ENCODE results near the gene MUC12. TPM values are rescaled to one million over a fixed set of nuclear protein-coding genes. Genes with fewer than 3 reads are reported as not detected.

The MUC12 gene
- total and polyA plus RNA-seq, 4 donors, result 0.16 TPM; not detected in 3

DNA sequence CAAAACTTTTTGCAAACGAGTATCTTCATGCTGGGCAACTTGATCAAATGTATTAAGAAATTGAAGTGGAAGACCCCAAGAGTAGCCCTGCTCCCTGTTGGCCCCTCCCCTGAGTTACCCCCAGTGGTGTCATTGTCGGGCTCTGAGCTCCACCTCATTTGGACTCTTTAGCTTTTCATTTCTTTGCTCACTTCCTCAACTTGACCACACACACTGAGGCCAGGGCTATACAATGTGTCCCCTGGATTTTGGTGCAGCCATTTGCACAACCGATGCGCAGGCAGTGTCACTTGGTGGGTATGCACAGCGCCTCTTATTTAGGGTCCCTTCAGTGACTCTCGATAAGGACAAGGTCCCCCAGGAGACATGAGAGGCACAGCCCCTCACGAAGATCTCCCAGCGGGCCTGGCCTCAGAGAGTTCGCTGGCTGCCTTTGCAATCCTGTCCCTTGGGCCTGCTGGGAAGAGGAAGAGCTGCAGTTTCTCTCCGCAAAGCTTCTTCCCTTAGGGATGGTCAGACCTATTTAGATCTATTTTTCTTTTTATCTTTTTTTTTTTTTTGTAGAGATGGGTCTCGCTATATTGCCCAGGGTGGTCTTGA is 22.5 kb upstream of the MUC12 start:
- no peak overlapping the region for H3K27ac ChIP-seq (ENCODE audit: low read depth in 1 of 2, low read length in 2 of 2)
- H3K9me3 ChIP-seq (ENCODE audit: control insufficient read depth in 4 of 4, low read length in 3 of 4), result peaks cover 0 to 2% (median 0%) of the 10 kb centered on the region in 4 donors
- H3K9ac ChIP-seq (ENCODE audit: low read depth in 1 of 2, low read length in 2 of 2), result no peak overlapping the region
- no peaks in the 10 kb centered on the region for H3K27me3 ChIP-seq (ENCODE audit: control insufficient read depth in 4 of 4, insufficient read depth in 4 of 4, low read length in 3 of 4)
- 94% methylated on average over 11 of the region's 11 CpGs for WGBS
- no peak for DNase-seq (ENCODE audit: low spot score)
- TF ChIP-seq, protein P1, sequence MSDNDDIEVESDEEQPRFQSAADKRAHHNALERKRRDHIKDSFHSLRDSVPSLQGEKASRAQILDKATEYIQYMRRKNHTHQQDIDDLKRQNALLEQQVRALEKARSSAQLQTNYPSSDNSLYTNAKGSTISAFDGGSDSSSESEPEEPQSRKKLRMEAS (IDR thresholded peaks at IDR 0.05), result no peak
- TF ChIP-seq, protein P2, sequence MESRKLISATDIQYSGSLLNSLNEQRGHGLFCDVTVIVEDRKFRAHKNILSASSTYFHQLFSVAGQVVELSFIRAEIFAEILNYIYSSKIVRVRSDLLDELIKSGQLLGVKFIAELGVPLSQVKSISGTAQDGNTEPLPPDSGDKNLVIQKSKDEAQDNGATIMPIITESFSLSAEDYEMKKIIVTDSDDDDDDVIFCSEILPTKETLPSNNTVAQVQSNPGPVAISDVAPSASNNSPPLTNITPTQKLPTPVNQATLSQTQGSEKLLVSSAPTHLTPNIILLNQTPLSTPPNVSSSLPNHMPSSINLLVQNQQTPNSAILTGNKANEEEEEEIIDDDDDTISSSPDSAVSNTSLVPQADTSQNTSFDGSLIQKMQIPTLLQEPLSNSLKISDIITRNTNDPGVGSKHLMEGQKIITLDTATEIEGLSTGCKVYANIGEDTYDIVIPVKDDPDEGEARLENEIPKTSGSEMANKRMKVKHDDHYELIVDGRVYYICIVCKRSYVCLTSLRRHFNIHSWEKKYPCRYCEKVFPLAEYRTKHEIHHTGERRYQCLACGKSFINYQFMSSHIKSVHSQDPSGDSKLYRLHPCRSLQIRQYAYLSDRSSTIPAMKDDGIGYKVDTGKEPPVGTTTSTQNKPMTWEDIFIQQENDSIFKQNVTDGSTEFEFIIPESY (IDR thresholded peaks at IDR 0.05), result no peak
- TF ChIP-seq NR2F2 (IDR thresholded peaks at IDR 0.05), result no peak
- no peak for TF ChIP-seq YY1 (IDR thresholded peaks at IDR 0.05)
- TF ChIP-seq, protein P3, sequence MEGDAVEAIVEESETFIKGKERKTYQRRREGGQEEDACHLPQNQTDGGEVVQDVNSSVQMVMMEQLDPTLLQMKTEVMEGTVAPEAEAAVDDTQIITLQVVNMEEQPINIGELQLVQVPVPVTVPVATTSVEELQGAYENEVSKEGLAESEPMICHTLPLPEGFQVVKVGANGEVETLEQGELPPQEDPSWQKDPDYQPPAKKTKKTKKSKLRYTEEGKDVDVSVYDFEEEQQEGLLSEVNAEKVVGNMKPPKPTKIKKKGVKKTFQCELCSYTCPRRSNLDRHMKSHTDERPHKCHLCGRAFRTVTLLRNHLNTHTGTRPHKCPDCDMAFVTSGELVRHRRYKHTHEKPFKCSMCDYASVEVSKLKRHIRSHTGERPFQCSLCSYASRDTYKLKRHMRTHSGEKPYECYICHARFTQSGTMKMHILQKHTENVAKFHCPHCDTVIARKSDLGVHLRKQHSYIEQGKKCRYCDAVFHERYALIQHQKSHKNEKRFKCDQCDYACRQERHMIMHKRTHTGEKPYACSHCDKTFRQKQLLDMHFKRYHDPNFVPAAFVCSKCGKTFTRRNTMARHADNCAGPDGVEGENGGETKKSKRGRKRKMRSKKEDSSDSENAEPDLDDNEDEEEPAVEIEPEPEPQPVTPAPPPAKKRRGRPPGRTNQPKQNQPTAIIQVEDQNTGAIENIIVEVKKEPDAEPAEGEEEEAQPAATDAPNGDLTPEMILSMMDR (IDR thresholded peaks at IDR 0.05; ENCODE audit: low read depth, low read length, missing input control), result no peak
- TF ChIP-seq, protein P4, sequence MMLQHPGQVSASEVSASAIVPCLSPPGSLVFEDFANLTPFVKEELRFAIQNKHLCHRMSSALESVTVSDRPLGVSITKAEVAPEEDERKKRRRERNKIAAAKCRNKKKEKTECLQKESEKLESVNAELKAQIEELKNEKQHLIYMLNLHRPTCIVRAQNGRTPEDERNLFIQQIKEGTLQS (IDR thresholded peaks at IDR 0.05), result no peak
- no peak for TF ChIP-seq FOXA2 (IDR thresholded peaks at IDR 0.05)
- TF ChIP-seq HNF4G (IDR thresholded peaks at IDR 0.05), result no peak
- no peak for TF ChIP-seq GABPA (IDR thresholded peaks at IDR 0.05 in 1 of 2, conservative IDR thresholded peaks at IDR 0.05 in 1 of 2)
- TF ChIP-seq SP1 (IDR thresholded peaks at IDR 0.05), result no peak
- TF ChIP-seq RAD21 (IDR thresholded peaks at IDR 0.05), result no peak
- TF ChIP-seq, protein P5, sequence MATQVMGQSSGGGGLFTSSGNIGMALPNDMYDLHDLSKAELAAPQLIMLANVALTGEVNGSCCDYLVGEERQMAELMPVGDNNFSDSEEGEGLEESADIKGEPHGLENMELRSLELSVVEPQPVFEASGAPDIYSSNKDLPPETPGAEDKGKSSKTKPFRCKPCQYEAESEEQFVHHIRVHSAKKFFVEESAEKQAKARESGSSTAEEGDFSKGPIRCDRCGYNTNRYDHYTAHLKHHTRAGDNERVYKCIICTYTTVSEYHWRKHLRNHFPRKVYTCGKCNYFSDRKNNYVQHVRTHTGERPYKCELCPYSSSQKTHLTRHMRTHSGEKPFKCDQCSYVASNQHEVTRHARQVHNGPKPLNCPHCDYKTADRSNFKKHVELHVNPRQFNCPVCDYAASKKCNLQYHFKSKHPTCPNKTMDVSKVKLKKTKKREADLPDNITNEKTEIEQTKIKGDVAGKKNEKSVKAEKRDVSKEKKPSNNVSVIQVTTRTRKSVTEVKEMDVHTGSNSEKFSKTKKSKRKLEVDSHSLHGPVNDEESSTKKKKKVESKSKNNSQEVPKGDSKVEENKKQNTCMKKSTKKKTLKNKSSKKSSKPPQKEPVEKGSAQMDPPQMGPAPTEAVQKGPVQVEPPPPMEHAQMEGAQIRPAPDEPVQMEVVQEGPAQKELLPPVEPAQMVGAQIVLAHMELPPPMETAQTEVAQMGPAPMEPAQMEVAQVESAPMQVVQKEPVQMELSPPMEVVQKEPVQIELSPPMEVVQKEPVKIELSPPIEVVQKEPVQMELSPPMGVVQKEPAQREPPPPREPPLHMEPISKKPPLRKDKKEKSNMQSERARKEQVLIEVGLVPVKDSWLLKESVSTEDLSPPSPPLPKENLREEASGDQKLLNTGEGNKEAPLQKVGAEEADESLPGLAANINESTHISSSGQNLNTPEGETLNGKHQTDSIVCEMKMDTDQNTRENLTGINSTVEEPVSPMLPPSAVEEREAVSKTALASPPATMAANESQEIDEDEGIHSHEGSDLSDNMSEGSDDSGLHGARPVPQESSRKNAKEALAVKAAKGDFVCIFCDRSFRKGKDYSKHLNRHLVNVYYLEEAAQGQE (IDR thresholded peaks at IDR 0.05), result no peak
- TF ChIP-seq FOXA1 (IDR thresholded peaks at IDR 0.05), result no peak
- TF ChIP-seq TAF1 (conservative IDR thresholded peaks at IDR 0.05), result no peak
- TF ChIP-seq RXRA (IDR thresholded peaks at IDR 0.05), result no peak
- H3K4me3 ChIP-seq (ENCODE audit: low read depth in 1 of 3, low read length in 3 of 3), result no peak overlapping the region
- H3K36me3 ChIP-seq (ENCODE audit: control insufficient read depth in 4 of 4, insufficient read depth in 3 of 4, low read depth in 1 of 4, low read length in 3 of 4), result no peaks in the 10 kb centered on the region
- H3K4me1 ChIP-seq (ENCODE audit: control insufficient read depth in 4 of 4, insufficient read depth in 4 of 4, low read length in 3 of 4), result peaks cover 0 to 10% (median 2%) of the 10 kb centered on the region in 4 donors

DNA sequence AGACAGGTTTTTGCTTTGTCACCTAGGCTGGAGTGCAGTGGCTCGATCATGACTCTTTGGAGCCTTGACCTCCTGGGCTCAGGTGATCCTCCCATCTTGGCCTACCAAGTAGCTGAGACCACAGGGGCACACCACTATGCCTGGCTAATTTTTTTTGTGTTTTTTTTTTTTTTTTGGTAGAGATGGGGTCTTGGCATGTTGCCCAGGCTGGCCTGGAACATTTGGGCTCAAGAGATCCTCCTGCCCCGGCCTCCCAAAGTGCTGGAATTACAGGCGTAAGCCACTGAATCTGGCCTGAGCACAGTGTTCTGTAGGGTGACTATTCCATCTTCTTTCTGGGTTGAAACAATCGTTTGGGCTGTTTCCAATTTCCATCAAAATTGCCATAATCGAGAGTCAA is 21.6 kb upstream of the MUC12 start:
- H3K9ac ChIP-seq (ENCODE audit: low read depth in 1 of 2, low read length in 2 of 2), result no peak overlapping the region
- 91% methylated on average over 5 of the region's 5 CpGs for WGBS
- no peak for DNase-seq (ENCODE audit: low spot score)
- no peaks in the 10 kb centered on the region for H3K27me3 ChIP-seq (ENCODE audit: control insufficient read depth in 4 of 4, insufficient read depth in 4 of 4, low read length in 3 of 4)
- peaks cover 0 to 2% (median 0%) of the 10 kb centered on the region in 4 donors for H3K9me3 ChIP-seq (ENCODE audit: control insufficient read depth in 4 of 4, low read length in 3 of 4)
- H3K27ac ChIP-seq (ENCODE audit: low read depth in 1 of 2, low read length in 2 of 2), result no peak overlapping the region
- no peaks in the 10 kb centered on the region for H3K36me3 ChIP-seq (ENCODE audit: control insufficient read depth in 4 of 4, insufficient read depth in 3 of 4, low read depth in 1 of 4, low read length in 3 of 4)
- no peak overlapping the region for H3K4me3 ChIP-seq (ENCODE audit: low read depth in 1 of 3, low read length in 3 of 3)
- peaks cover 0 to 10% (median 2%) of the 10 kb centered on the region in 4 donors for H3K4me1 ChIP-seq (ENCODE audit: control insufficient read depth in 4 of 4, insufficient read depth in 4 of 4, low read length in 3 of 4)
- TF ChIP-seq, protein P2 (IDR thresholded peaks at IDR 0.05), result no peak
- TF ChIP-seq EGR1 (IDR thresholded peaks at IDR 0.05; ENCODE audit: low read depth in 2 of 2), result no peak
- no peak for TF ChIP-seq GABPA (IDR thresholded peaks at IDR 0.05 in 1 of 2, conservative IDR thresholded peaks at IDR 0.05 in 1 of 2)
- no peak for TF ChIP-seq HNF4G (IDR thresholded peaks at IDR 0.05)
- no peak for TF ChIP-seq YY1 (IDR thresholded peaks at IDR 0.05)
- no peak for TF ChIP-seq JUND (IDR thresholded peaks at IDR 0.05)
- TF ChIP-seq, protein P1 (IDR thresholded peaks at IDR 0.05), result no peak
- TF ChIP-seq RAD21 (IDR thresholded peaks at IDR 0.05), result no peak
- TF ChIP-seq NR2F2 (IDR thresholded peaks at IDR 0.05), result no peak
- TF ChIP-seq FOXA1 (IDR thresholded peaks at IDR 0.05), result no peak
- TF ChIP-seq, protein P5 (IDR thresholded peaks at IDR 0.05), result no peak
- TF ChIP-seq TAF1 (conservative IDR thresholded peaks at IDR 0.05), result no peak

All from liver (tissue), 9 donors.